Liver (tissue), 3 donors: Measurements from ENCODE around the gene BTG4.

Experiments
- EGR1 ChIP-seq, 2 donors: IDR thresholded peaks; 2 replicates each; pipeline ENCODE4 v1.6.1; 2016 to 2018; ENCODE audit warnings: antibody characterized with exemption in 2 of 2, low read depth in 2 of 2
- FOXA1 ChIP-seq: IDR thresholded peaks from 2 replicates; pipeline ENCODE4 v1.6.1; 2016; ENCODE audit warnings: antibody characterized with exemption
- JUND ChIP-seq, 2 donors: IDR thresholded peaks; 2 replicates each; pipeline ENCODE4 v1.6.1; 2016; ENCODE audit warnings: antibody characterized with exemption in 2 of 2
- RAD21 ChIP-seq, 2 donors: IDR thresholded peaks; 2 replicates each; pipeline ENCODE4 v1.6.1; 2016; ENCODE audit warnings: antibody characterized with exemption in 2 of 2, mild to moderate bottlenecking in 2 of 2
- RXRA ChIP-seq, 2 donors: IDR thresholded peaks; 2 replicates each; pipeline ENCODE4 v1.6.1; 2017 to 2018; ENCODE audit warnings: antibody characterized with exemption in 2 of 2, mild to moderate bottlenecking in 1 of 2
- SP1 ChIP-seq: IDR thresholded peaks from 2 replicates; pipeline ENCODE4 v1.6.1; 2018; ENCODE audit warnings: antibody characterized with exemption, mild to moderate bottlenecking
- TAF1 ChIP-seq: conservative IDR thresholded peaks from 2 replicates; pipeline ENCODE4 v1.6.1; 2016; ENCODE audit warnings: antibody characterized with exemption, mild to moderate bottlenecking
- YY1 ChIP-seq: IDR thresholded peaks from 2 replicates; pipeline ENCODE4 v1.6.1; 2016; ENCODE audit warnings: antibody characterized with exemption, mild to moderate bottlenecking
- TF ChIP-seq, protein P1 (sequence below): fragments of 150-350 bp; IDR thresholded peaks from 2 replicates; pipeline ENCODE4 v1.5.1; 2017; ENCODE audit warnings: improper control_type of control experiment, low read depth, low read length; ENCODE audit not compliant: missing input control
- TF ChIP-seq, protein P2 (sequence below): IDR thresholded peaks from 2 replicates; pipeline ENCODE4 v1.6.1; 2016; ENCODE audit warnings: antibody characterized with exemption
- TF ChIP-seq, protein P3 (sequence below): IDR thresholded peaks from 2 replicates; pipeline ENCODE4 v1.6.1; 2016; ENCODE audit warnings: antibody characterized with exemption
- TF ChIP-seq, protein P4 (sequence below): IDR thresholded peaks from 2 replicates; pipeline ENCODE4 v1.6.1; 2016; ENCODE audit warnings: antibody characterized with exemption, mild to moderate bottlenecking
- TF ChIP-seq, protein P5 (sequence below): IDR thresholded peaks from 2 replicates; pipeline ENCODE4 v1.6.1; 2016; ENCODE audit warnings: antibody characterized with exemption
- donor health status: healthy.
- donor health status: healthy.

DNA sequence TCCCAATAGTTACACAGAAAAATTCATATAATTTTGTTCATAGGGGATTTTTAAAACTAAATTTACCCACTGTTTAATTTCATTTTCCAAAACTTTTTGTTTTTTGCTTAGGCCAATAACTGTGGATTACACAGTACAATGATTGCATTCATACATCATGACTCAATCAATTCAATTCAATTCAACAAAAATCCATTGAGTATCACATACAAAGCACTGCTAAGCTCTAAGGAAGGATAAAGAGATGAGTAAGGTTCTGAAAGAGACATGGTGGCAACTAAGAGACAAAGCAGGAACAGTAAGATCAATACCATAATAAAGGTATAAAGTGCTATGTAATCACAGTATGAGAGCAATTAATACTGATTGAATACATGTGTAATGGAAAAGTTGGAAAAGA, 18.9 kb upstream of the BTG4 start:
- TF ChIP-seq, protein P1, sequence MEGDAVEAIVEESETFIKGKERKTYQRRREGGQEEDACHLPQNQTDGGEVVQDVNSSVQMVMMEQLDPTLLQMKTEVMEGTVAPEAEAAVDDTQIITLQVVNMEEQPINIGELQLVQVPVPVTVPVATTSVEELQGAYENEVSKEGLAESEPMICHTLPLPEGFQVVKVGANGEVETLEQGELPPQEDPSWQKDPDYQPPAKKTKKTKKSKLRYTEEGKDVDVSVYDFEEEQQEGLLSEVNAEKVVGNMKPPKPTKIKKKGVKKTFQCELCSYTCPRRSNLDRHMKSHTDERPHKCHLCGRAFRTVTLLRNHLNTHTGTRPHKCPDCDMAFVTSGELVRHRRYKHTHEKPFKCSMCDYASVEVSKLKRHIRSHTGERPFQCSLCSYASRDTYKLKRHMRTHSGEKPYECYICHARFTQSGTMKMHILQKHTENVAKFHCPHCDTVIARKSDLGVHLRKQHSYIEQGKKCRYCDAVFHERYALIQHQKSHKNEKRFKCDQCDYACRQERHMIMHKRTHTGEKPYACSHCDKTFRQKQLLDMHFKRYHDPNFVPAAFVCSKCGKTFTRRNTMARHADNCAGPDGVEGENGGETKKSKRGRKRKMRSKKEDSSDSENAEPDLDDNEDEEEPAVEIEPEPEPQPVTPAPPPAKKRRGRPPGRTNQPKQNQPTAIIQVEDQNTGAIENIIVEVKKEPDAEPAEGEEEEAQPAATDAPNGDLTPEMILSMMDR, result no peak
- TF ChIP-seq, protein P2, sequence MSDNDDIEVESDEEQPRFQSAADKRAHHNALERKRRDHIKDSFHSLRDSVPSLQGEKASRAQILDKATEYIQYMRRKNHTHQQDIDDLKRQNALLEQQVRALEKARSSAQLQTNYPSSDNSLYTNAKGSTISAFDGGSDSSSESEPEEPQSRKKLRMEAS, result no peak
- no peak for TF ChIP-seq YY1
- TF ChIP-seq FOXA1, result no peak
- no peak for TF ChIP-seq JUND (IDR thresholded peaks at IDR 0.05)
- no peak for TF ChIP-seq SP1
- no peak for TF ChIP-seq TAF1
- no peak for TF ChIP-seq RXRA (IDR thresholded peaks at IDR 0.05)
- no peak for TF ChIP-seq RAD21 (IDR thresholded peaks at IDR 0.05)
- TF ChIP-seq EGR1 (IDR thresholded peaks at IDR 0.05; ENCODE audit: low read depth in 2 of 2), result no peak
- TF ChIP-seq, protein P3, sequence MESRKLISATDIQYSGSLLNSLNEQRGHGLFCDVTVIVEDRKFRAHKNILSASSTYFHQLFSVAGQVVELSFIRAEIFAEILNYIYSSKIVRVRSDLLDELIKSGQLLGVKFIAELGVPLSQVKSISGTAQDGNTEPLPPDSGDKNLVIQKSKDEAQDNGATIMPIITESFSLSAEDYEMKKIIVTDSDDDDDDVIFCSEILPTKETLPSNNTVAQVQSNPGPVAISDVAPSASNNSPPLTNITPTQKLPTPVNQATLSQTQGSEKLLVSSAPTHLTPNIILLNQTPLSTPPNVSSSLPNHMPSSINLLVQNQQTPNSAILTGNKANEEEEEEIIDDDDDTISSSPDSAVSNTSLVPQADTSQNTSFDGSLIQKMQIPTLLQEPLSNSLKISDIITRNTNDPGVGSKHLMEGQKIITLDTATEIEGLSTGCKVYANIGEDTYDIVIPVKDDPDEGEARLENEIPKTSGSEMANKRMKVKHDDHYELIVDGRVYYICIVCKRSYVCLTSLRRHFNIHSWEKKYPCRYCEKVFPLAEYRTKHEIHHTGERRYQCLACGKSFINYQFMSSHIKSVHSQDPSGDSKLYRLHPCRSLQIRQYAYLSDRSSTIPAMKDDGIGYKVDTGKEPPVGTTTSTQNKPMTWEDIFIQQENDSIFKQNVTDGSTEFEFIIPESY, result no peak
- TF ChIP-seq, protein P4, sequence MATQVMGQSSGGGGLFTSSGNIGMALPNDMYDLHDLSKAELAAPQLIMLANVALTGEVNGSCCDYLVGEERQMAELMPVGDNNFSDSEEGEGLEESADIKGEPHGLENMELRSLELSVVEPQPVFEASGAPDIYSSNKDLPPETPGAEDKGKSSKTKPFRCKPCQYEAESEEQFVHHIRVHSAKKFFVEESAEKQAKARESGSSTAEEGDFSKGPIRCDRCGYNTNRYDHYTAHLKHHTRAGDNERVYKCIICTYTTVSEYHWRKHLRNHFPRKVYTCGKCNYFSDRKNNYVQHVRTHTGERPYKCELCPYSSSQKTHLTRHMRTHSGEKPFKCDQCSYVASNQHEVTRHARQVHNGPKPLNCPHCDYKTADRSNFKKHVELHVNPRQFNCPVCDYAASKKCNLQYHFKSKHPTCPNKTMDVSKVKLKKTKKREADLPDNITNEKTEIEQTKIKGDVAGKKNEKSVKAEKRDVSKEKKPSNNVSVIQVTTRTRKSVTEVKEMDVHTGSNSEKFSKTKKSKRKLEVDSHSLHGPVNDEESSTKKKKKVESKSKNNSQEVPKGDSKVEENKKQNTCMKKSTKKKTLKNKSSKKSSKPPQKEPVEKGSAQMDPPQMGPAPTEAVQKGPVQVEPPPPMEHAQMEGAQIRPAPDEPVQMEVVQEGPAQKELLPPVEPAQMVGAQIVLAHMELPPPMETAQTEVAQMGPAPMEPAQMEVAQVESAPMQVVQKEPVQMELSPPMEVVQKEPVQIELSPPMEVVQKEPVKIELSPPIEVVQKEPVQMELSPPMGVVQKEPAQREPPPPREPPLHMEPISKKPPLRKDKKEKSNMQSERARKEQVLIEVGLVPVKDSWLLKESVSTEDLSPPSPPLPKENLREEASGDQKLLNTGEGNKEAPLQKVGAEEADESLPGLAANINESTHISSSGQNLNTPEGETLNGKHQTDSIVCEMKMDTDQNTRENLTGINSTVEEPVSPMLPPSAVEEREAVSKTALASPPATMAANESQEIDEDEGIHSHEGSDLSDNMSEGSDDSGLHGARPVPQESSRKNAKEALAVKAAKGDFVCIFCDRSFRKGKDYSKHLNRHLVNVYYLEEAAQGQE, result no peak
- TF ChIP-seq, protein P5, sequence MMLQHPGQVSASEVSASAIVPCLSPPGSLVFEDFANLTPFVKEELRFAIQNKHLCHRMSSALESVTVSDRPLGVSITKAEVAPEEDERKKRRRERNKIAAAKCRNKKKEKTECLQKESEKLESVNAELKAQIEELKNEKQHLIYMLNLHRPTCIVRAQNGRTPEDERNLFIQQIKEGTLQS, result no peak
